ENCODE results near the gene AXIN2.

The AXIN2 gene

GRCh38 chr17:65576939-65577338 is 15.5 kb upstream of the AXIN2 start:
- no peak for DNase-seq

- DNase-seq, result no peak
These were observed 11.8 kb upstream of the AXIN2 start for GRCh38 chr17:65573282-65573602.

- DNase-seq, result no peak
These were observed 11.3 kb upstream of the AXIN2 start for GRCh38 chr17:65572581-65573281.

GRCh38 chr17:65572186-65572580 is 10.7 kb upstream of the AXIN2 start:
- no peak for DNase-seq

DNA sequence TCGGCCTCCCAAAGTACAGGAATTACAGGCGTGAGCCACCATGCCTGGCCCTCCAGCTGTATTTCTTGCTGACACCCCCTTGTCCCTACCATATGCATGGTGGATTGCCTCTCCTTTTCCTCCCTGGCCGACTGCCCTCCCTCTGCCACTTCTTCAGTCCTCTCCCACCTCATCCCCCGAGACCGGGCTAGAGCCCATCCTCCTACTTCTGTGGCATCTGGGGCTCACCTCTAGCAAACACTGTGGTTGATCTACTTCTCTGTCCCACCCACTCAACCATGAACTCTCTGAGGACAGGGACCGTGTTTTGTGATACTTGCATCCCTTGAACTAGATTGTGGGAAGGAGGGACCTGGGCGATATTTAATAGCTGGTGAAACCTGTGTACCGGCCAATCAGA is 7.5 kb upstream of the AXIN2 start:
- DNase-seq, result no peak

- DNase-seq, result no peak
These were observed 6.1 kb upstream of the AXIN2 start for GRCh38 chr17:65567566-65567965.

- no peak for DNase-seq
These were observed 4.1 kb upstream of the AXIN2 start for GRCh38 chr17:65565559-65565958.

- DNase-seq, result no peak
These were observed 3.3 kb upstream of the AXIN2 start for GRCh38 chr17:65564793-65565192.

GRCh38 chr17:65562206-65562531 is 721 bp upstream of the AXIN2 start:
- no peak for DNase-seq

- peak; percentile 83 for DNase-seq
These were observed 608 bp downstream of the AXIN2 start for GRCh38 chr17:65560628-65561451.

GRCh38 chr17:65559804-65560627 is 1.4 kb downstream of the AXIN2 start:
- peak; percentile 74 for DNase-seq

DNA sequence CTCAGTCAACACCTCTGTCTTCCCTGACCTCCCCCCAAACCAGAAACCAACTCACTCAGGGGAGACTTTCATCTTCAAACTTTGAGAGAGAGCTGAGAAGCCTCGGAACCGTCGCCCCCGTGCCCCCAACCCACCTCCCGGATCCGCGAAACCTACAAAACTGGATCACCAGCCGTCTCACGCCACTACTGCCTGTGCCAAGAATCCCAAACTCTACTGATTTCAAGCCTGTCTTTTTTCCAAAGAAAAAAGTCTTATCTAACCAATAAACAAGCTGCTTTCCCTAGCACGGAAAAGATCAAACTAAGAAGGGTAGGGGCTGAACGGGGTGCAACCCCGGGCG is 2.0 kb downstream of the AXIN2 start:
- no peak for DNase-seq

GRCh38 chr17:65558683-65559460 is 2.6 kb downstream of the AXIN2 start:
- DNase-seq, result no peak

DNA sequence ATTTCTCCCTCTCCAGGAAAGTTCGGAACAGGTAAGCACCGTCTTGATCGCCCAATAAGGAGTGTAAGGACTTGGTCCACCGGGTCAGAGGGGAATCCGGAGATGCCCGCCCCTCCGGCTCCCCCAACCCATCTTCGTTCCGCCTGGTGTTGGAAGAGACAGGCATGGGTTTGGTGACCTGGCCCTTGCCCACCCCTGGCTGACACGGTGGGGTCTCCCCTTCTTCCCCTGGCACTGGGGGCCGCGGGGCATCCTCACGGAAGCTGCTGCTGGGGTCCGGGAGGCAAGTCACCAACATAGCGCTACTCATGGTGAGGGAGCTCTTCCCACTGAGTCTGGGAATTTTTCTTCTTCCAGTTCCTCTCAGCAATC is 3.2 kb downstream of the AXIN2 start:
- DNase-seq, result no peak

GRCh38 chr17:65557349-65558310 is 3.8 kb downstream of the AXIN2 start:
- no peak for DNase-seq

DNA sequence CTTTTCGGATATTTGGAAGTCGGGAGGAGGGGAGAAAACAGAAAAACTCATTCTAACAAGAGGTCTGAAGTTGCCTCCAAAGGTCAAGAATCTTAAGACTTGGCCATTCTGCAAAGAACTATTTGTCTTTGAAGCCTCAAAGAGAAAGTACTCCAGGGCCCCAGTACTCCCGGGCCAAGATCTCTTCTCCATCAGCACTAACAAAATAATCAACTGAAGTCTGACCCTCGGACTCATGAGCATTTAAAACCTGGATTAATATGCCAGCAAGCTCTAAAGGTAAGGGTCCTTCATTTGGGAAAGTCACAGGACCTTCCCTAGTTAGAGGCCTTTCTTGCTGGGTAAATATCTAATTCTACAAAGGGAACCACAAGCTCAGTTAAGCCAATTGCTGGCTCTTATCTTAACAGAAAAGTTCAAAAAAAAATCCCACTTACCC is 4.5 kb downstream of the AXIN2 start:
- no peak for DNase-seq

DNA sequence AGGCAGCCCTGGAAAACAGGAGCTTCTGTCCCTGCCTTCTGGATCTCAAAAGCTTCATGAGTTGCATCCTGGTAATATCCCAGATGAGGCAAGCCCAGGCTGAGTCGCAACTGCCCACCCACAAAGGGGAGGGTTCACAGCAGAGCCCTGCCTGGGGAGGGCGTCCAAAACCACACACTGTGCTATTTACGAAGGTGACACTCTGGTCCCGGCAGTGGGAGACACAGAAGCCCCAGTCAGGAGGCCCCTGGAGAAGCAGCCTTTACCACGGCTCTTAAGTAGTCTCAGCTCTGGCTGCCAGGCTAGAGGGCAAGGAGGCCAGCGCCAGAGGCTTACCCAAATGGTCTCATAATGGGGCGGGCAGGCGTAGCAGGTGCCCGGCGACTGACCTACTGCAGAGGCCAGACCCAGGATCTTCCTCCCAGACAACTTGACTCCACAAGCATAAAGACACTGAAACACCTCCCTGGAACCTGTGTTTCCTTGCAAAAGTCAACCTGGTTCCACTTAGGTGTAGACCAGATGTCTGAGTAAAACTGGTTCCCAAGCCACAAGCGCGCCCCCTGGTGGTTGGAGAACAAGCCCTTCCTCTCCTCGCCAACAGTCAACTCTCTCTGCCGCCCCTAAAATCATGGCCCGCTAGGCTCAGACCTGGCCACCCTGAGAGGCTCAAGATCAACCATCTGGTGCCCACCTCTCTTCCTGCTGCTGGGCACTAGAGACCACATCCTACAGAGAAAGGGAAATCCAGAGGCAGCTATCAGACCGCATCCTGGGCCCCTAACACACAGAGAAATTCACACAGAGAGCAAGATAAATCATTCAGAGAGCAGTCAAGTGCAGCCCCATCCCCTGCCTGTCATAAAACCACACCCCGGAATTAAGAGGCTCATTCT is 5.2 kb downstream of the AXIN2 start:
- DNase-seq, result peak; percentile 97

DNA sequence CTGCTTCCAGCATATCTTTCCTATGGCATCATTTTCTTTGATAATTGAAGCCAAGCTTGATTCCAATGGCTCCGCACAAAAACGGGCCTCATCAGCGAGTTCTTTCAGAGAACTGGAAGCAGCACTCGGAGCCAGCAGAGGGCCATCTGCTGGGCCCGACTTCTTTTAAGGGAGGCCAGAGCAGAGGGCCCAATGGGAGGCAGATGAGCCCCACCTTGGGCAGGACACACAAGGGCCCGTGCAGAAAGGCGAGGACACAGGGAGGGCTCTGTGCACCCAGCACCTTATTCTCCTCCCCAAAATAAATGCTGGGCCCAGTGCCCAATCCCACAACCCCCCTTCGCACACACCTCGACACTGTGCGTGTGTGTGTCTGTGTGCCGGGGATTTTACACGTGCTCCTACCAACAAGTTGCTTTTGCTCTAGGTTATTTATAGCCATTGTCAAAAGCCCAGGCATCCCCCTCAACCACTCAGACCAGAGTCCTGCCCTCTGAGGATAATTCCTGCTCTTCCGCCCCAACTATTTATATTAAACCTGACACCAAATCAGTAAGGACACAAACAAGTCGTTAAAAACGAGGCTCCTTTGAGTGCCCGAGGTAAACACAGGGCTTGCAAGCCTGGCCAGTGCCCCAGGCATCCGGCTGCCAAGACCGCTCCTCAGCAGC is 6.8 kb downstream of the AXIN2 start:
- no peak for DNase-seq

GRCh38 chr17:65553646-65554552 is 7.5 kb downstream of the AXIN2 start:
- no peak for DNase-seq

Measured in activated CD8-positive, alpha-beta memory T cell treated with anti-CD3 and anti-CD28 coated beads for 24 hours (primary cell).